Erythroblast (primary cell): ENCODE data around the gene KCND3.

Source experiments
- GATA1 ChIP-seq: IDR thresholded peaks from 2 replicates; pipeline ENCODE4 v1.6.1; 2011; ENCODE audit warnings: low read depth, mild to moderate bottlenecking, control low read depth, low read length, moderate library complexity
- POLR2A ChIP-seq: IDR thresholded peaks from 2 replicates; pipeline ENCODE4 v1.6.1; 2011; ENCODE audit warnings: mild to moderate bottlenecking, low read length

GRCh38 chr1:111811891-111812290, 177.6 kb downstream of the KCND3 start:
- no peak for TF ChIP-seq POLR2A
- no peak for TF ChIP-seq GATA1
